Endometrium (tissue), 2 donors: ENCODE results near the gene SEMA5A.

Source experiments
- FAIRE-seq: peaks from 2 replicates; lab custom pipeline; 2012; peaks lifted over from hg19 to GRCh38; lab: Jason Lieb, UNC
- donor health status: control.
- donor health status: control.

The SEMA5A gene

DNA sequence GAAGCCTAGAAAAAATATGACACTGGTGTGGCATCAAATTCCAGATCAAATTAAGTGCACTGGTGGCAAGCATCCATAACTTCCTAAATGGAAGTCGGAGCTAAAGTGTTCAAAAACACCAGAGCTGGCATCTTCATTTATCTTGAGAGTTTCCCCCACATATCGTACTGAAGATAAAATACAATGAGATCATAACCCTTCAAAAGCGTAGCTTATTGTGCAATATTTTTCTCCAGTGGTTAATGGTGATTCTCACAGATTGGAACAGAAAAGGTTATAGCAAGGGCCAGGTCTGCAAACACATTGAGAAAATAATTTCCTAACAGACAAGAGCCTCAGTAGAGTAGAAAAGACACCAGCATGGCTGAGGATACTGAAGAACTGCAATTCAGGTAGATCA is 147.6 kb downstream of the SEMA5A start:
- FAIRE-seq = no peak

DNA sequence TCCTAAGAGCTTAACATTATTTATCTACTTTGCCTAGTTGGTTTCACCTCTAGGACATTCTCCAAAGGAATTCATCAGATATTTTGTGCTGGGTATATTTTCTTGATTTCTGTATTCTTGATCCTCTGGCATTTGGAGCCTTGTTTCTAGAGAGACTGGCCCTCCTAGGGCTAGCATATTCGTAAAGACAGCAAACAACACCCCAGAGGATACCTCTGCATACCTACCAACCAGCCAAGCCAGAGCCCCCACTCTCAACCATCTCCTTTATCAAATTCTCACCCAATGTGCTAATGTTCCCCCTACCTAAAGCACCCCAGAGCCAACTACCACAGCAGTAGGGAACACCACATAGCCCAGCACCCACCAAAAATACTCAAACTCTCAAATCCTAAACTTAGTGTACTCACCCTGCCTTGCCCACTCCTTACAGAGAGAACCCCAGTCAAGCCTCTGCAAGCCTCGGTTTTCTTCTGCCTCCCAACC is 149.5 kb downstream of the SEMA5A start:
- no peak for FAIRE-seq

DNA sequence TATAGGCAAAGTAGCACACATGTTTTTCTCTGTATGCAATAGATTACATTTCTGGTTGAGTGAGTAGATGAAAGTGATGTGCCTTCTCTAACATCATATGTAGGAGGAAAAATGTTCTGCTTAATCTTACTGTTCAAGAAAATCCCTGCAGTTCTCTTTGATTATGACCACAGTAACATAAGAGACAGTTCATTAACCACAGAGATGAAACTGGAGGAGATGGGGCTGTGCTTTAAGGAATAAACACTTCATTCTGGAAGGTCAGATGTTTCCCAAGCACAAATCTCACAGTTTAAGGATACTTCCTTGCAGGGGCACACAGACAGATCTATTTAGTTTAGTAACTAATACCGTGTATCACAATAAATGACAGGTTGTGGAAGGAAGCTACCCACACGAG is 150.2 kb downstream of the SEMA5A start:
- FAIRE-seq = no peak

DNA sequence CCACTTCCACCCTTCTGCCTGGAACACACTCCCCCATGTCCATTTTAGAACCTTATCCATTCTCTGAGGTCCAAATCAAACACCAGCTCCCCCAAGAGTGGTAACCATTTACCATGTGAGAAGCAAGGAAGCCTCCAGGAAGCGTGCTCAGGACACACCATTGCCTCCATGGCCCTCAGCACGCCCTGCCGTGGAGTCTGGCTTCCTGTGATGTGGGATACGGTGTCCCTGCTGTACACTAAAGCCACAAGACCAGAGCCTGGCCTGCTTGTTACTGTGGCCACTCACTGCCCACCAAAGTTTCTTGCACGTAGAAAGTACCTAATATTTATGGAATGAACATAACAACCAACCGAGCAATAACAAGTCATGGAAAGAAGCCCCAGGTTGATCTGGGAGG is 151.7 kb downstream of the SEMA5A start:
- FAIRE-seq = no peak

DNA sequence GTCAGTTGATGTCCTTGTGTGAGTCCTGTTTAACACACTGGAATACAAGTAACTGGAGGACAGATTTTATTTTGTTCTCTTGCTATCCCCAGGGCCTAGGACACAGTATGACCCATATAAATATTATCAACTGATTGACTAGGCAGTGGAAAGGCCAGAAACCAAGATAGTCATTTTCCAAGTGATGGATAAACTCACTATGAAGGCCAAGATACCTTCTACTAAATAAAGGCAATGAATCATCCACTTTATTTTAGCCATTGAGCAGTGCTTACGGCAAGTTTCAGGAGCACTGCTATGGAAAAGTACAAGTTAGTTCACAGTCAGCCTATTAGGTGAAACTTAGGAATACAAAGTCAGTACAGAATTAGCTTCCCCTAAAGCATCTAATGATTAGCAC is 153.2 kb downstream of the SEMA5A start:
- no peak for FAIRE-seq

DNA sequence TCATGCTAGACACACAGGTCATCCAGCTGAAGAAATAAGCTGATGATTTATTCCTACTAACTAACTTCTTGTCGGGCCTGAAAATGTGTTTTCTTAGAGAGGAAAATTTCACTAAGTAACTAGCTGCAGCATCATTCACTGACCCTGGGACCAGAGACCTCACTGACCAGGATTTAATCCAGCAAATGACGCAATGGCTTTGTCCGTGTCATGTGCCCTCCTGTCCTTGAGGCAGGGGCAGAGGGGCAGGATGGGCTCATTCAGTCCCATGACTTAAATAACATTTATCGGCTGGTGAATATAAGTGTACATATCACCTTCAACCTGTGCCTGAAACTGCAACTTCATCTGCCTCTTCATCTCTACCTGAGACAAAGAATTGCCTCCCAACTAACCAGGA is 154.8 kb downstream of the SEMA5A start:
- FAIRE-seq = no peak

DNA sequence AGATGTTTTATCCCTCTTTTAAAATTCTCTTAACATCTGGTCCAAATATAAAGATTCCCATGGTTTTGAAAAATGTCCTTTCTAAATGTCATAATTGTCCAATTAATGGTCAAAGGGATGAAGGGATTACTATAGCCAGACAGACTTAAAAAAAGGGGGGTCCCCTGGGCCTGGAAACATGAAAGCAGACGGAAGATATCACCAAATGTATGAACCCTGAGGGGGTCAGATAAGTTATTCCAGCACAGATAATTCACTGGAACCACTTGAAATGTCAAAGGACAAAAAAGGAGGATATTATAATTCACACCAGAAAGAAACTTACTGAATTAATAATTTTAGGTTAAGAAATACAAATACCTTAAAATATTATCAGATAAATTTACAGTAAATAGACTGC is 155.8 kb downstream of the SEMA5A start:
- no peak for FAIRE-seq

DNA sequence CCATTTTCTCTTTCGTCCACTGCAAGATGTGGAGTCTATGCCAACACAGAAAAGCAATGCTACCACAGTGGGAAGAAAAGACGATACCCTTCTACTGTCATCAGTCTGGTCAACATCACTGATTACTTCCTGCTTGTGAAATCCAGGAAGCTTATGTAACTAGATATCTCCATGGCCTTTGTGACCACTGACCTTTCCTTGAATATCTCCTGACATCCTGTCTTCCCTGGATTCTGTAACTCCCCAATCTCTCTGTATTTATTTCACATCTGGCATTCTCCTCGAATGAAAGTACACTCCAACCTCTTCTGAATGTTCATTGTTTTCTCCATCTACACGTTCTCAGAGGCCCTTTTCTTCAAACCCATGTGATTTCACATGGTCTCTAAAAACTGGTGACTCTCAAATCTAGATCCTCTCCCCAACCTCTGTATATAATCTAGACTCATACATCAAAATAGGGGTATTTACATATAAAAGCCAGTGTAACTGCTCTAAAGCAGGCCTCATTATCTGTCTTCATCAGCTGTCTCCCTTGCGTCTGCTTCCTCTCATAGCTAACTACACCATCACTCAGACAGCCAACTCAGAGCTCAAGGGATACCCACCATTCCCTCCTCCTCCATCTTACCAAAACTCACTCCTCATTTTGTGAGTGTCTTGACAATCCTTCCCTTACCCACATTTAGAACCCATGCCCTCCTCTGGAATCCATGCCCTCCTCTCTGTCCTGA is 156.8 kb downstream of the SEMA5A start:
- FAIRE-seq = no peak

DNA sequence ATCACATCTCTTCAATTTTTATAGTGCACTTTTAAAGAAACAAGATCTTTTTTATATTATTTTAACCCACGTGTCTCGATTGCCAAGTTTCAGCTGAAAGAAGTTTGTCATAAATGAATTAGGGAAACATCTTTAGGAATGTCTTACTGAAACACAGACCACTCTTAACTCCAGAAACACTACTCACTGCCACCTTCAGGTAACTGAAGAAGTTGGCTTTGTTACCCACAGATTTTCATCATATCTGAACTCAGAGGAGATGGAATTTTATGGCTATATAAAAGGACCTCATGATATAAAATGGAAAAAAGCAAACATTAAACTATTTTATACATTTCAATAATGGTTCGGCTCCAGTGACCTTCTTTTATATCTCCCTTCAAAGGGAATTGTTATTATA is 158.0 kb downstream of the SEMA5A start:
- no peak for FAIRE-seq

DNA sequence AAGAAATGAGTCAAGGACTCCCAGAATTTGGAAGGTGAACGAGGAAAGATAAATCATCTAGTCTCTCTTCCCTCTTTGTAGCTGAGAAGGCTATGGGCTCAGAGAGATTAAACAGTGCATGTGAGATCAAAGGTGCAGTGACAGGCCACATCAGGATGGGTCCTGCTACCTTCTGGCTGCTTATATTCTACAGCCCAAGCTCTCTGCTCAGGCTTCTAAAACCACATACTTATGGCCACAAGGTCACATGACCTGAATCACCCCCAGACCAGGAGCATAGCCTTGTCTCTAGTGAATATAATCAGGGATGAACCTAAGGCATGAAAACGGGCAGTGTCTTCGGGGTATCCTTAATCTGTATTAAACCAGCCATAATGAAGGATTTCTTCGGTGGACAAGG is 158.9 kb downstream of the SEMA5A start:
- FAIRE-seq = no peak

DNA sequence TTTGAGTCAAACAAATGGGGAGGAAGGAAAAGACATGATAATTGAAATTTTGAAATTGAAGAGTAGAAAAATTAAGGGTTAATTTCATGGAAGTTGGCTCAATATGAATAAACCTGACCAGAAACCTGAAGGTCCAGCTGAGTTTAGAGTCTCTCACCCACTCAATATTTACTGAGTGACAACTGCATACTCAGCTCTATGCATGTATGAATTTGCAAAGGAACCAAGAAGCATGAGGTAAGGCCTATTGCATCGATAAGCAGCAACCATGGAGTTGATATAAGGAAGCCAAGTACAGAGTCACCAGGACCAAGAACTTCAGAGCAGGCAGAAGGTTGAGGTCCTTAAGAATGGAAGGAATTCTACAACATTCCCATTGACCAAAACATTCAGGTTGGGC is 163.4 kb downstream of the SEMA5A start:
- FAIRE-seq = no peak

DNA sequence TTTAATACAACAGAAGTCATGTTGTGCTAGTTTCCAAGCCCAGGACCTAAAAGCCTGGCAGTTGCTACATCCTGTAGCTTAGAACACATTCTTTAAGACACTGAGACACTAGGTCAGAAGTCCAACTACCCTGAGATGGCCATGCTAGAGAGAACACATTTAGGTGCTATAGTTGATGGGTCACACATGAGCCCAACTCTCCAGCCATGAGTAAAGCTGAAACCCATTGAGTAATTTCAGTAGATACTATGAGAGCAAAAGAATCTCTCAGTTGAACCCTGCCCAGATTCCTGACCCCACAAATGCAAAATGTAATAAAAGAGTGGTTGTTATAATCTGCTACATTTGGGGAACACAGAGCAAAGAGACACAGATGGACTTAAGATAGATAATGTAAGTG is 164.4 kb downstream of the SEMA5A start:
- FAIRE-seq = no peak

DNA sequence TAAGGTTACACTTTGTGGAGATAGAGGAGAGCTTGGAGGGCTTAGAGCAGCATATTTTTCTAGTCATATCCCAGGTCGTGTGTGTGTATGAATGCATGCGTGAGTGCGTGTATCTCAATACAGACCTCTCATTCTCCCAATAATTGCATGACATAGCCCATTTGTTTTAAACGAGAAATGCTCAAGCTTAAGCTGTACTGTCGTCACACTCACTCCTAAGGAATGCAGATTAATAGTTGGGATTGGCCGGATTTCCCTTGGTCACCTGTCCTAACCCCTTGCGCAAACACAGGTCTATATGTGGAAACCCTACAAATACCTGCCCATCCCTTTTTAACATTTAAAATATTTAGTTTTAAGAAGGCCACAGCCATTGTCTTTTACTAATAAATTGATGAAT is 165.8 kb downstream of the SEMA5A start:
- no peak for FAIRE-seq

DNA sequence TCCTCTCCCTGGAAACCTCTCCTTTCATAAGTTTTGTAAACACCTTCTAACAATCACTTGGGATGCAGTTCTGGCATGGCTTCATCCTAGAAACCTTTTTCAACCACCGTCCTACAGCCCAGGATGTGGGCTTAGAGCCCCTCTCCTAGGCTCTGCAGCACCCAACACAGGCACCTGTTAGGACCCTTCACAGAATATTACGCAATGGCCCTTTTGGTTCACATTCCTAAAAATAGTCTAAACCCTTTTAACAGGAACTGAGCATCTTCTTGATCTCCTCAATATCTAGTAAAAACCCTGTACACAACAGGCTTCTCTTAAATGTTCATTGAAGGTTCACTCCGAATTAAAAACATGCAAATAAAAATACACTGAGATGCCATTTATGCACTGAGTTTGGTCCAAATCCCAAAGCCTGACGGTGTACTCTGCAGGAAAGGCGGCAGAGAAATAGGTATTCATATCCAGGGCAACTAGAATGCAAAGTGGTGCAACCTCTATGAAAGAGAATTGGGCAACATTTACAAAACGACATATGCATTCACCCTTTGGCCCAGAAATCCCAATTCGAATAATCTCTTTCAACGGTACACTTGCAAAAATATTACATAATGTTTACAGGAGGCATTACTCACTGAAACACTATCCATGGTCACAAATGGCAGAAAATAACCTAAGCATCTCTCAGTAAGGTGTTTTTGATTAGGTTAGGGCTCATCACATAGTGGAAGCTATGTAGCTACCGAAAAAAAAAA is 169.3 kb downstream of the SEMA5A start:
- FAIRE-seq = no peak

DNA sequence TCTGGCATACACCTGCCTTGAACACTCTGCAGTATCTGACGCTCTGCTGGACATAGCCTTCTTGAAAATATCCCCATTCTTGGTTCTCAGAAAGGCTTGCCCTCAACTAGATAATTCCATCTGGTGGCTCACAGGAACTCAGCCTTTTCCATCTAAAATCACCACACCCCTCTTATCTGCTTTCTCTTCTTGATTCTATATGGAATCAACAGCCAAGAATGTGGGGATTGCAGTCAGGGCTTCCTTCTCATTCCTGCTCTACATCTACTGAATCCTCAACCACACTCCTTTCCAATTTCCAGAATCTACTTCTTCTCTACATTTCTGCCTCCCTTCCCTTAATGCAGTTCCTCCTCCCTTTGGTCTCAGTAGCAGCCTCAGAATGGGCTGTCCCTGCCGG is 170.1 kb downstream of the SEMA5A start:
- FAIRE-seq = no peak

DNA sequence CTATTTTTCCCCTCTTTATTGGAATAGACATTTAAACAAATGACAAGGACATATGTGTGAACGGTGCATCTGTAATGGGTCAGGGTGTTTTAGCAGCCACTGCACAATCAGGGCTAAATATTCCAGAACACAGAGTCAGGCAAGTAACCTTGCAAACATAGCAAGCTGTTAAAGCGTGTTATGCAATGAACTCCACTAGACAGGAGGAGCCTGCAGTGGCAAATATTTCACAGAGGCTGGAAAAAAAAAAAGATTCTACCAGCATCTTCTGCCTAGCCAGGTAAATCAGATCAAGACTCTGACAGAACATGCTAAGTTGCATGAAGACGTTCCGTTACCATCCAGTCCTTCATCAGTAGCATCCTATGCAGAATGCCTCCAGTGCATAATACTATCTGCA is 171.8 kb downstream of the SEMA5A start:
- no peak for FAIRE-seq

DNA sequence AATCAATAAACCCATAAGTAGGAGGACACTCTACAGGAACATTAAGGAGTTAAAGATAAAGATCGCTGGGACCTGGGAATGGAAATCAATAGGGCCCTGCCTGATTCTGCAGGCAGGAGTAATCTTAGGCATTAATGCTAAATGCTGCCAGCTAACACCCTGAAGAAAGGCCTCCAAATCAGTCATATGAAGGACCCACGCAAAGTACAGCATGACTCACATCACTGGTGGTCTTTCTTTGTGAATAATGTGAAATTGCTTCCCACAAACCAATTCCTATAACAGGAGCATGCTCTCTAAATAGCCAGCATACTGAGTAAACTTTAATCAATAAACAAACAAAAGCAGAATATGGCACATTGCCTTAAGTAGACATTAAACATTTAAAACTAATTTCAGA is 172.3 kb downstream of the SEMA5A start:
- no peak for FAIRE-seq

DNA sequence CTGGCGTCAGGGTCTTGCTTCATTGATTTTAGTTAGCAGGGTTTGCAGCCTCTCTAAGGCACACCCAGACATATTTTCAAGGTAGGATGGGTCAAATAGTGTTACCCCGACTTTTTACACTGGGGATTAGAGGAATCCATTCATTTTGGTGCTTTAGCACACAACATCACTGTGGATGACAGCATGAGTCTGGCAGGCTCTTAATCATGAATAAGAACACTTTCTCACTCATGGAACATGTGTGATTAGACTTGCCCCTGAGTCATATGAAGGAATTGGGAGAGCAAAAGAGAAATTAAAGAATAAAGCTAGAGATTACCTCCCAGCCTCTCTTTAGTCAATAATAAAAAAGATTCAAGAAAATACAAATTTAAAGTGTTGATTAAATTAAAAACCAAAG is 175.6 kb downstream of the SEMA5A start:
- no peak for FAIRE-seq

DNA sequence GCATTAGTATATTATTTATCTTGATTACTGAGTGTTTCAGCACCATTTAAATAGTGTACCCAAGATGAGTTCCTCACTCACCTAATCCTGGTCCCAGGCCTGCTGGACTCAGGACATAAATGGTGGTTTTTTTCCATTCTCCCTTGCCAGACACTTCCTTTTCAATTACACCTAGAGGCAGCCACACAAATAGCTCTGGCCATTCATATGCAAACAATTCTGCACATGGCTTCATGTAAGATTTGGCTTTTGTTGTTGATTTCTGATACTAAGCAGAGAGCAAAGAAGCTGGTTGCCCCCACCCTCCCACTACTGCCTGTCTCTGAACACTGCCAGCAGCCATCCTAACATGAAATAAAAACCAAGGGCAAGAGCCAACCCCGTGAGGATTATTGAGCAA is 180.4 kb downstream of the SEMA5A start:
- FAIRE-seq = no peak

DNA sequence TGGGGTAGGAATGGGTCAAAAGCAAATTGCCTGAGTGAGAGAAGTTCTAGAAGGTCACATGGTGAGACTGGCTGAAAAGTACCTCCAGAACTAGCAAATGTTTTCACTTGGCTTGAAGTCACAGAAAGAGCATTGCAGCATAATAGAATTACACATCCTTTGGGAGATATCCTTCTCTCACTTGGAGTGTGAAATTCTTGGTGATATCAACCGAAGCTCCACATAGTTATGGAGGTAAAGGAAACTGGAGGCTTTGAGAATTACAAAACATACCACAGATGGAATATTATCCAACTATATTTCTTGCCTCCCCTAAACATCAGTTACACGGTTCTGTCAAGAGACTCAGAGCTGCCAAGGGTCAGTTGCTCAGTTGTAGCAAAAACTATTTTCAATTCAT is 182.4 kb downstream of the SEMA5A start:
- FAIRE-seq = no peak

DNA sequence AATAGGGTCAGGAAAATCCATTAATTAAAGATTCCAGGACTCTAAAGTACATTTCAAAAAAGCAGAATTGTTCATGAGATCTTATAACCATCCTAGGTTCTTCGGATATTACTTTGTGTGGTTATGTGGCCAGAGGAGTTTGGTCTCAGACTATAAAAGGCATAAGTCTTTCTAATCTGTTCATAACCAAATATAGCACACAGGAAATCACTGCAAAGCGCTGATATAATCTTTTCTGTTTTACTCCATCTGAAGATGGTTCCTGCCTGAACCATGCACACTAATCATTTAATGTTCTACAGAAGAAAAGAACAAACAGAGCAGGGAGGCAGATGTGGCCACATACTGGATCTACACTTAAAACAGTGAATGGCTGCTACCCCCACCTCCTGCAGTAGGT is 182.8 kb downstream of the SEMA5A start:
- FAIRE-seq = no peak

DNA sequence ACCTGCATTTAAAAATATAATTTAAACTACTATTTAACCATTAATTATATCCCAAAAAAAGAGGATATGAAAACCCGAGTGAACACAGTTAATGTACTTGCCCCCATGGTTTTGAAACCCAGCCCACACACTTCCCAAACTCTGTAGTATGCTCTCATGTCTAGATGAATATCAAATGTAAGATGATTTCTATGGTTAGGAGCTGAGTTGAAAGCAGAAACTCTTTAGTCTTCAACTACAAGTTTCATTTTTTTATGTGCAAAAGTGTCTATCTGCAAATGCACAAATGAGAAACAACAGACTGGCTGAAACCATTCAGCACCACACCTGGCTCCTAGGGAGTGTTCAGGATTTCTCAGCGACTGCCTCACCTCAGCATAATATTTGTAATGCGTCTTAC is 183.3 kb downstream of the SEMA5A start:
- no peak for FAIRE-seq

DNA sequence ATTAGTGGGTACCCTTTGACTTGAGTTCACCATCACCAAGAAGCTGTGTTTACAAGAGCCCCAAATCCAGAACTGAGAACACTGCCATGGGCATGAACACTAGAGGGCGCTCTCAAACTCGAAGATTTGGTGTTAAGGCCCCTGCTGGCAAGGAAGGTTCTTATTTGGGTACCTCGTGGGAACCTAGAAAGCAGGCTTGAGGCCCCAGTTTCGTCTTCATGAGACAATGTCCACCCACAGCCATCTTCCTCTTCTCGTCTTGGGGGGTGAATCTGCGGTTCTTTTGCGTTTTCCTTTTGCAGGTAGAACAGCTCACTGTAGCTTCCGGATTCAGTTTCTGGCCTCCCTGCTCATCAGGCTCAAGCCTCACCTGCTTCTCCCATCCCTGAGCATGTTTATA is 184.0 kb downstream of the SEMA5A start:
- no peak for FAIRE-seq
